ENCODE data around the gene TMPRSS2. TPM values are rescaled to one million over a fixed set of nuclear protein-coding genes. Genes with fewer than 3 reads are reported as not detected.

The TMPRSS2 gene
- not detected in 2 replicates for total RNA-seq

DNA sequence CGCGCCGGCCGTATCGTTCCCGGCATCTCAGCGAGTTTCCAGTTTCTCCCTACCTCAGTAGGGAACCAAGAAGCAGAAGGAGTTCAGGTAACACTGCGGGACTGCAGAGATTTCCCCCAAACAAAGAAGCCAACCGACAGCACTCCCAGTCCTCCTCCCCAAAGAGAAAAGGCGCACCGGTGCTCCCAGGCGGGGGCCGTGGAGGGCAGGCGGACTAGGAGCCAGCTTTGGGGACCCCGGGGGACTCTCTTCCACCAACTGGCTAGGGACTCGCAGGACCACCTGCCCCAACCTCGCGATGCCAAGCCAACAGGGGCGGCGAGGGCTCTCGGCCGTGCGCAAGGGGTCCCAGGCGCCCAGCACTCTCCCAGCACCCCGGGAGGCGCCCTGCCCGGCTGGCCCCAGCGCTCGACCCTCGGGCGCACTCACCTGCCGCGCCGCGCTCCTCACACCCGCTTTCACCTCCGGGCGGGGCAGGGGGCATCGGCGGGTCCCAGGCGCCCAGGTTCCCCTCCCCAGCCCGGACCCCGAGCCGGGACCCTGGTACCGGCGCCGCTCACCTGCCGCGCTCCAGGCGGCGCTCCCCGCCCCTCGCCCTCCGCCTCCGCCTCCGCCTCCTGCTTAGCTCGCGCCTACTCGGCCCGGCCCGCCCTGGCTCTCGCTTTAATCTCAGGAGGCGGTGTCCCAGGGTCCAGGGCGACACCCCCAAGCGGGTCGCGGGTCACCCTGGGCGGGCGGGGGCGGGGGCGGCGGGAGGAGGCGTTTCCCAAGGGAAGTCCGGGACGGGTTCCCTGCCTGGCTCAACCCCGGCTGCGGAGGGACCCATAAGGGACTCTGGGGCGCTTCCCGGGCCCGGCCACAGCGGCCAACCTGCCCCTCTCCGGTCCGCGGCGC is at the start of gene TMPRSS2:
Gene TMPRSS2, minus strand, starts transcription at position 638 of the 894 bp plus-strand sequence. CDS start 10,025 bp downstream, outside the sequence.
- DNase-seq (ENCODE audit: low read depth in 2 of 2): no peak

DNA sequence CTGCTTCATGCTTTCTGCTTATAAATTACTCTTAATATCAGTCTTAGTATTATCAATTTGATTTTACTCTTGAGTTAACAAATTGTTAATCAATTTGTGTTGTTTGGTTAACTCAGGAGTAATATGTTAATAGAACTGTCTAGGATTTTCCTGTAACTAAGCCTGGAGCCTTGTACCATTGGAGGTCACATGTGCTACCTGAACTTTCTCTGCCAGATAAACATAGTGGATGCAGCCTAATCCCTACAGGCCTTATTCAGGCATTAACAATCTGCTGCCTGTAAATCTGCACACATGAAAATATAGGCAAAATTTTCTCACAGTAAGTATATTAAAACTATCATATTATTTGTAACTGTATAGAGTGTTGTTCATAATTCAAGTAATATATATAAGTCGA is 47.1 kb upstream of the TMPRSS2 start:
- no peak for DNase-seq (ENCODE audit: low read depth in 2 of 2)

DNA sequence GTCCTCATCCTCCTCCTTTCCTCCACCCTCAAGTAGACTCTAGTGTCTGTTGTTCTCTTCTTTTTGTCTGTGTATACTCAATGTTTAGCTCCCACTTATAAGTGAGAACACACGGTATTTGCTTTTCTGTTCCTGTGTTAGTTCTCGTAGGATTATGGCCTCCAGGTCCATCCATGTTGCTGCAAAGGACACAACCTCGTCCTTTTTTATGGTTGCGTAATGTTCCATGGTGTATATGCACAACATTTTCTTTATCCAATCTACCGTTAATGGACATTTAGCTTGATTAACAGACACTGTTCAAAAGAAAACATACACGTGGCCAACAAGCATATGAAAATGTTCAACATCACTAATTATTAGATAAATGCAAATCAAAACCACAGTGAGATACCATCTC is 44.3 kb upstream of the TMPRSS2 start:
- no peak for DNase-seq (ENCODE audit: low read depth in 2 of 2)

DNA sequence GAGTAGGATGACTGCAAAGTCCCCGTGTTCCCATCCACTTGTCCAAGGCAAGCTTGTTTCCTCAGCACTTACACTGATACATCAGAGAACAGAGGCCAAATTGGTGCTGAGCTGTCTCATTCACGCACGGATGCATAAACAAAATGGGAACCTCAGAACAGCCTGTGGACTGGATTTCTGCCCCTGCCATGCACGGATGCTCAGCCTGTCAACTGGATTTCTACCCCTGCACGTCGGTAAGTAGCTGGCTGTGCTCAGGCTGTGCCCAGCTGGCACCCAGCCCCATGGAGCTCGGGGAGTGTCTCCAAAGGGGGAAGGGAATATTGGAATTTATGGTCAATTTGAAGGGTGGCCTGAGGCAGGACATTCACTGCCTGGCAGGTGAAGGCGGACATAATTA is 40.8 kb upstream of the TMPRSS2 start:
- no peak for DNase-seq (ENCODE audit: low read depth in 2 of 2)

DNA sequence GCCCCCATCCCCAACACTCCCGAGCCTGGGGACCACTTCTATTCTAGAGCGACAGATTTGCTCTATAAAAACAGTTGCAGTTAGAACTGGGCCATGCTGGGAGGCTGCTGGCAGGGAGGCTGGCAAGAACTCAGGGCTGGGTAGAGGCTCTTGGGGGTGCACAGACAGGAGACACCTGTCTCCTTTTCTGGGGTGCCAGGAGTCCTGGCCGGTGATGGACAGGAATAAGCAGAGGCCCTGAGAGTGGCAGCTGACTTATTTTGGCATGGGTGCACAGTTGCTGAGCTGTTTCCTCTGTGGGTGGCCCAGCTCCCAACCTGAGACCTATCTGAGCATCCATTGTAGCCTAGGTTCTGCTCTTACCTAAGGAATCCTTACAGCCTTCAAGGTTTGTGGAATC is 39.2 kb upstream of the TMPRSS2 start:
- DNase-seq (ENCODE audit: low read depth in 2 of 2): no peak

DNA sequence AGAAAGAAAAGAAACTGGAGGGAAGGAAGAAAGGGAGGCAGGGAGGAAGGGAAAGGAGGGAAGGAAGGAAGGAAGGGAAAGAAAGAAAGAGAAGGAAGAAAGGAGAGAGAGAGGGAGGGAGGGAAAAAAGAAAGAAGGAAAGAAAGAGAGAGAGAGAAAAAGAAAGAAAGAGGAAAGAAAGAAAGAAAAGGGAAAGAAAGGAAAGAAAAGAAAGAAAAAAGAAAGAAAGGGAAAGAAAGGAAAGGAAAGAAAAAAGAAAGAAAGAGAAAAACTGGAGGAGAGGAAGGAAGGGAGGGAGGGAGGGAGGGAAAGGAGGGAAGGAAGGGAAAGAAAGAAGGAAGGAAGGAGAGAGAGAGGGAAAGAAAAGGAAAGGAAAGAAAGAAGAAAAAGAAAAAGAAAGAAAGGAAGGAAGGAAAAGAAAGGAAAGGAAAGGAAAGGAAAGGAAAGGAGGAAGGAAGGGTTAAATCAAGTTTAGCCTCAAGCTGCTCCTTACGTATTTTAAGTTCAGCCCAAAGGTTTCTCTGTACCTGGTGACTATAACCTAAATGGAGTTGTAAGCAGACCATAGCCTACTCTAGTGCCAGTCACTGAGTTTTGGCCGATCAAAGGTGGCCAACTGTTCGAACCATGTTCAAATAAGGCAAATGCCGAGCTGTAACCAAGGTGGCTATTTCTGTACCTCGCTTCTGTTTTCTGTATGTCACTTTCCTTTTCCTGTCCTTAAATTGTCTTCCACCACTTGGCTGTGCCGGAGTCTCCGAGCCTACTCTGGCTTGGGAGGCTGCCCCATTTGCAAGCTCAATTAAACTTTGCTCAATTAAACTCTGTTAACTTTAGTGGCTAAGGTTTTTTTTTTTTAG is 37.8 kb upstream of the TMPRSS2 start:
- no peak for DNase-seq (ENCODE audit: low read depth in 2 of 2)

DNA sequence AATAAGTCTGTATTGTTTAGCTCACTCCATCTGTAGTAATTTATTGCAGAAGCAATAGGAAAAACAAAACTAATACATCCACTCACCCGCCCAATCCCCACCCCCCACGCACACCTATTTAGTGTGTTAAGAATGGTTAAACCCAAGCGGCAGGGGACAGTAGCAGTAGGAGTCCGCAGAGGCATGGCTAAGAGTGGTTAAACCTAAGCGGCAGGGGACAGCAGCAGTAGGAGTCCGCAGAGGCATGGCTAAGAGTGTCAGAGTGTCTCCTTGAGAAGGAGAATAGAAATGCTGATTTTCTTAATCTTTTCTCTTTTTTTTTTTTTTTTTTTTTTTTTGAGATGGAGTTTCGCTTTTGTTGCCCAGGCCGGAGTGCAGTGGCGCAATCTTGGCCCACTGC is 34.8 kb upstream of the TMPRSS2 start:
- no peak for DNase-seq (ENCODE audit: low read depth in 2 of 2)

DNA sequence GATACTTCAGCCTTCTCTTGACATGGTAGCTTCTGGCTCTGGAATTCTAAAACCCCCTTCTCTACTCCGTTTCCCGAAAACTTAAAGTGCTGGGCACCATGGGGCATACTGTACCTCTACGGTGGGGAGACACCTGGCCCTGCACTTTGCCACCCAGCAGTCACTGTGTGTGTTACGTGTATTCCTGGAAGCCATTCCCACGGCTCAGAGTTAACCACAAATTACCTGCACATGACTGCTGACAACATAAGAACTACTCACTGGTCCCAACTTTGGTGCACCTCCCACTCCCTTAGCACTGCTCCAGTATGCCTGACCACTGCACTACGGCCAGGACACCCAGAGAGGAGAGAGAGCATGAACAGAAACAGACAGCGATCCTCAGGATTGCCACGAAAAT is 29.4 kb upstream of the TMPRSS2 start:
- no peak for DNase-seq (ENCODE audit: low read depth in 2 of 2)

DNA sequence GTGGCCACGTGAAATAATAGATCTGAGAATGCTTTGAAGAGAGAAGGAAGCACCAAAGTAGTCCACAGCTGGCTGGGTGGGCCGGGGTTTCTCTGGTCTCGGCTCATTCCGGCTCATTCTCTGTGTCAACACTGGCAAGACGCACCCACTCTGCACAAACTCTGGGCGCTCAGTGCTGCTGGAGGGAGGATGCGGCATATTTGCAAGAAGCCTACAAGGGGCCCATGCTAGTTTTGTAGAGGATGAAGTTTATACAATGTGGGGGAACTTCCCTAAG is 28.8 kb upstream of the TMPRSS2 start:
- DNase-seq (ENCODE audit: low read depth in 2 of 2): no peak

DNA sequence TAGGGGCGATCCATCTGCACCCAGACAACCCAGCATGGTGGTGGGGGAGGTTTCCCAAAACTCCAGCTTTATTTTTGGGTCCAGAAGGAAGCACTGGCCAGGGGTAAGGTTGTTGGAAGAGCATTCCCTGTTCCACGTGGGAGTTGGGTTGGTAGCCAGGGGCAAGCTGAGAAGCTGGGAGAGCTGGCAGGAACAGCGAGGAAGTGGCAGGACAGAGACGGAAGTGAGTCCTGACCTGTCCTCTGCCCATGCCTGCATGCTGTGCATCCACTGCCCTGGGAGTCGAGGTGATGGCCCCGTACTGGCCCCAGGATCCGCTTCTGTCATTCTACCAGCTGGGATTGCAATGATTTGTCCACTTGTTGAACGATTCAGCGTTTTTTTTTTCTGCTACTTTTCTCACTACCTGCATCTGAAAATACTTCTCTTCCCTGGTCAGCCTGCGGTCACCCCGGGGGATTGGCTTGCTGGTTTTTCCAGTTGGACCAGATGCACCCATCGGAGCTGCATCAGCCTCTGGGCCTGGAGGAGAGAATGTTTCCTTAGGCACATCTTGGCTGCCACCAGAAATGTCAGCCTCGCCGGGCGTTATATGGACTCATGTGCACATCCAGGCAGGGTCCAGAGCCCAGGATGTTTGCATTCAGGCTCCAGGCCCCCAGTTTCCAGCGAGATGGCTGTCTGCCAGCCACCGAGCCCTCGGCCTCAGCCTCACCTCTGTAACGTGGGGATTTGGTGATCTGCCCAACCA is 28.3 kb upstream of the TMPRSS2 start:
- DNase-seq (ENCODE audit: low read depth in 2 of 2): no peak

DNA sequence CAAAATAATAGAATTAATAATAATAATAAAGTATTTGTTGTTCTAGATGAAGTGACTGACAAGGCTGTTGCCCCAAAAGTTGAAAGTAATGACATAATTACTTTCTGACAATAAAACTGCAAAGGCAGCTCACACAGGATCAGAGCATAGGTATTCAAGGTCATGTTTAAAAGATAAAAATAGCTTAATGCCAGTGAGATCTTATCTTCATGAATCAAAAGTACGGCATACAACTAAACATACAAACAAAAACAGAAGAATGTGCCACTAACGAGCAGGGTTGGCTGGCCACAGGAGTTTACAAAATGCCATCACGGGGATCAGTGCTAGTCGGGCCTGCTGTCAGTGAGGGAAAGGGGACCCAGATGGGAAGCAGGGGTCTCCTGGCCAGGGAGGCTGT is 22.4 kb upstream of the TMPRSS2 start:
- no peak for DNase-seq (ENCODE audit: low read depth in 2 of 2)

DNA sequence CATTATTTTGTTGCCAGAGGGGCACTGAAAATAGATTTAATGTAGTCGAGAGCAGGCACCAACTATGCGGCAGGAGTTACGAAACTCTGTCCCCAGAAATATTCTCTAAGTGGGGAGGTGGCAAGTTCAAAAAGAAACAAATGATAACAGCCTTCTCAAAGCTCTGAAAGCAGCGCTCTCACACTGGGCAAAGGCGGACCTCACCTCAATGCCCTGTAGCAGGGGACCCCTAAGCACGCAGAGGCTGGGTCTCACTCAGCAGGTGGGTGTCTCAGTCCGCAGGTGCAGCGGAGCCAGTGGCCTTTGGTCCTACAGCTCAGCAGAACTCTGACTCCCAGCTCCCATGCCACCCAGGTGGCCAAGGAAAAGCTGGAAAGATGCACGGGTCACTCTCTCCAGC is 21.8 kb upstream of the TMPRSS2 start:
- no peak for DNase-seq (ENCODE audit: low read depth in 2 of 2)

DNA sequence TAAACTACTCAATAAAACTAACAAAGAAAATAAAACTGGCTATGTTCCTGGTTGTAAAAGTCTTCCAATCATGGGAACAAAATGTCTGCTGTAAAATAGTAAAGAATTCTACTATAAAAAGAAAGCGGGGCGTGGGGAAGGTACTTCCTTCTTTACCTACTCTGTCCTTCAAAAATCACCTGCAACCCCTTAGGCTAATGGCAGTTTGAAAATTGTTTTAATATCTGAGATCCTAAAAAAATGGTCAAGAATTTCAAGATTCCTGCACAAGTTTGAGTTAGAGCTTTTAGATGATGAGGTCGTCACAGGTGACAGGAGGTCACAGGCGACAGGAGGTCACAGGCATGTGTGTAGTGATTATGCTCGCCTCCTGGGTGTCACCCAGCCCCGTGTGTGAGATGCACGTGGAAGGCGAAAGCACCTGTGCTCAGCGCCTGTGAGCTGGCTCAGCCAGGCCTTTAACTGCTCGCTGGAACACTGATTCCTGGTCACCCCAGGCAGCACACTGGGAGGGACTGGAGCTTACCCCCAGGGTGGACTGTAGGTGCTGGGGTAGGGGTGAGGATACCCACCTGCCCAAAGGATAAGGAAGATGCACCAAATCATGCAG is 18.6 kb upstream of the TMPRSS2 start:
- DNase-seq (ENCODE audit: low read depth in 2 of 2): no peak

DNA sequence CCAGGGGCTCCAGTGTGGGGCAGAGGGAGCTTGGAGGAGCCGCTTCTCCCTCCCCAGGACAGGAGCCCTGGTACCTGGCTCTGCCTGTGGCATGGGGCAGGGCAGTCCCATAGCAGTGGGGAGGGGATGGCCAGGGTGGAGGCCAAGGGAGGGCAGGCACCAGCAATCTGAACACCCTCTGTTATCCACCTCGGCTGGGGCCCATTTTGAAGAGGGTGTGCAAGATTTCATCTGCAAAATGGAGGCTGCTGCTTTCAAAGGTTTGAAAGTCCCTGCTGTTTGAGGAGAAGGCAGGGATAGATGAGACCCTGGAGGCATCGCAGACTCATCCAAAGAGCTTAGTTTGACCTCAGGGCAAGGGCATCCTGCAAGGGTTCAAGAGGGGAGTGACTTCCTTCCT is 15.2 kb upstream of the TMPRSS2 start:
- DNase-seq (ENCODE audit: low read depth in 2 of 2): no peak

DNA sequence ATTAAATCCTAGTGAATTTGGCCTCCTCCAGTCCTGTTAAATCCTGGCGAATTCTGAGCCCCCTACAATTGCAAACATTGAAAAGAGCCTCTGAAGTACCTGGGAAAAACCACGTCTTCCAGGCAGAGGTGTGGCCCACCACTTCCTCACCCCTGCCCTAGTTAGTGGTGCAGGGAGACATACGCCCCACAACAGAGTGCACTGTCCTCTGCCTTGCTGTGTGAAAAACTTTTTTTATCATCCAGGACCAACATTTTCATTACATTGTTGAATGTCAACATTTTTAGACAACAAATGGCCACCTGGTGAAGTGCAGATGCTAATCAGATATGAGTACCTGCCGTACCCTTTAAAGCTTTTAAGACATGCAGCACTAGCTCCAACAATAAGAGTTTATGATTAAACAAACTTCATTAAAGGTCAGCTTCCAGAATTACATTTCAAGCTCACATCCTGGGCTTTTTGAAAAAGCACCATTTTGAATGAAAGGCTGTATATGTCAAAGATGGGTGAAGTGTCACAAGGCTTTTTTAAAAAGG is 13.6 kb upstream of the TMPRSS2 start:
- DNase-seq (ENCODE audit: low read depth in 2 of 2): no peak

DNA sequence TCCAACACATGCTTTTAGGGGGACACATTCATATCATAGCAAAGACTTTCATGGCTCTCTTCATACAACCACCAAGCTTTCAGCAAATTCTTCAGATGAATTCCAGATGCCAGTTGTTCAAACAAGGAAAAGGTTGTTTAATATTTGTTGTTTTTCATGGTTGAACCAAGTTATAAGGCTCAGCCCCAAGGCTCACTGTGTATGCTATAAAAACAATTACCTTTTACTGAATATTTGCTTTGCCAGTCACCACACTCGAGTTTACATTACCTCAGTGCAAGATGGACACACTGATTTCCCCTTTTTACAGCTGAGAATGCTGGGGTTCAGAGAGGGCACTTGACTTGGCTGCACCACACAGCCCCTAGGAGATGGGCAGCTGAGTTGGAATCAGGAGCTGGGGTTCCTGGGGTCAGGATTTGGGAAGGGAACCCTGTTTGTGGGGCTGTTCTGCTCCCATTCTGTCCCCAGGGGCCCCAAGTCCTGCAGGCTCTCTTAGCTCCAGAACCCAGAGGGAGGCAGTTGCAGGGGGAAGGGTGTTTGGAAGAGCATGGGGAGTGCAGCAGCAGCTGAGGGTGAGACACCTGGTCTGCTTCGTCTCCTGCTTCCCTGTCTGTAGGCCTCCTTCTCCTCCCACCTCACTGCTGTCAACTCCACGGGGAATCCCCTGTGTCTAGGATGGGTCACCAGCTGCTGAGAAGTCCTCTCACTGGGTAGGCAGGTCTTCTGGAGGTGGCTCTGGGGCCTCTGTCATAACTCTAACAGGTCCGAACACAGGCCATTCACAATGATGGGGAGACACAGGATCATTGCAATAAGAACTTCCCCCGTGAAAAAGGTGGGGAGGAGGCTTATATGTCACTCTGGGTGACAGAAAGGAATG is 12.8 kb upstream of the TMPRSS2 start:
- no peak for DNase-seq (ENCODE audit: low read depth in 2 of 2)

DNA sequence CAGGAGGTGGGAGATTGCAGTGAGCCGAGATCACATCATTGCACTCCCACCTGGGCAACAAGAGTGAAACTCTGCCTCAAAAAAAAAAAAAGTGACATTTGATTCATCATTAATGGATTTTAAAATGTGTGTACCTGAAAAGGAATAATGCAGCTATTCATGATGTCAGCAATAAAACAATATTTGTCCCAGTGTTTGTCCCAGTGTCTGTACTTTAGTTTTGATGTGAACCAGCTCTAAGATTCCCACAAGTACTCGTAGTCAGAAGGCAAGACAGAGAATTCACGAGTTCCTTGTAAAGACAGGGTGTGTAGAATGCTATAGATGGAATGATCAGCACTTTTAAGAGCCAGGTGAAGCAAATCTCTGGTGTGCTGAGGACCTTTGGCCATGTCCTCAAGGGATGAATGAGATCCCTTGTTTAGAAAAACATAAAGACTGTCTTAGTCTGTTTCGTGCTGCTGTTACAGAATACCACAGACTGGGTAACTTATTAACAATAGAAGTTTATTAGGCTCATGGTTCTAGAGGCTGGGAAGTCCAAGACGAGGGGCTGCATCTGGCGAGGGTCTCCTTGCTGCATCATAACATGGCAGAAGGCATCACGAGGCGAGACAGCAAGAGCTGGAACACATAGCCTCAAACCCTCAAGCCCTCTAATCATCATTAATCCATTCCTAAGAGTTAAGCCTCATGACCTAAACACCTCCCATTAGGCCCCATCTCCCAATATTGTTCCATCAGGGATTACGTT is 12.0 kb upstream of the TMPRSS2 start:
- no peak for DNase-seq (ENCODE audit: low read depth in 2 of 2)

DNA sequence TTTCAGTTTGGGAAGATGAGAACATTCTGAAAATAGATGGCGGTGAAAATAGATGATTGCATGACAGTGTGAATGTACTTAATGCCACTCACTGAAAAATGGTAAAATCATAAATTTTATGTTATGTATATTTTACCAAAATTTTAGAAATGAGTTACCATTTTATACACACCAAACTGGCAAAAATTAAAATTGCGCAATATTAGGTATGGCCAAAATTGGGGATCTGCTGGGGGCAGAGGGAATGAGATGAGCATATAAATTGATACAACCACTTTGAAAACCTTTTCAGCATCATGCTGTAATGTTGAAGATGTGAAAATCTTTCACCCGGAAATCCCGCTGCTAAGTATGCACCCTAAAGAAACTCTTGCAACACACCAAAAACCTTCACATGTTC is 10.8 kb upstream of the TMPRSS2 start:
- no peak for DNase-seq (ENCODE audit: low read depth in 2 of 2)

DNA sequence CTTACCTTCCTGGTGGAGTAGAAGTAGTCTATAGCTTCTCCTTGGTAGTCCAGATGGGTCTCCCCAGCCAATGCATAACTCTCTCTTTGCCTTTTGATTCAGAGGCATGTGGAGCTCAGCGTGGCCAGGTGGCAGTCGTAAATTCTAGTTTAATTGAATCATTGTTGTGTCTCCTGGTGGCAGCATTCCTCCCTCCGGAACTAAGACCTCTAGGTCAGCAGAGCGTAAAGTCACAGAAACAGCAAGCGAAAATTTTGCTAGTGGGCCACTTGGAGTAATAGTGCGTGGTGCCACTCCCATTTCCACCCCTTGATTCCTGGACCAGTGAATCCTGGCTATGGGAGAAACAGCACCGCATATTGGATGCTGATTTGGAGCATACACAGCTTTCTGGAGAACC is 3.9 kb upstream of the TMPRSS2 start:
- DNase-seq (ENCODE audit: low read depth in 2 of 2): no peak

DNA sequence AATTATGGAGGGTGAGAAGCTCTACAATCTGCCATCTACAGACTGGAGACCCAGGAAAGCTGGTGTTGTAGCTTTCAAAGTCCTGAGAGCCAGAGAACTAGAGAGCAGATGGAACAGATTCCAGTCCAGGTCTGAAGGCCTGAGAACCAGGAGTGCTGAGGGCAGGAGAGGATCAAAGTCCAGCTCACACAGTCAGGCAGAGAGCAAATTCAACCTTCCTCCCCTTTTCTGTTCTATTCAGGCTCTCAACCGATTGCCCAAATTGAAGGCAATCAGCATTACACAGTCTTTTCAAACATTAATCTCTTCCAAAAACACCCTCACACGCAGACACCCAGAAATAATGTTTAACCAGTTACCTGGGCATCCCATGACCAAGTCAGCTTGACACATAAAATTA is 2.5 kb upstream of the TMPRSS2 start:
- no peak for DNase-seq (ENCODE audit: low read depth in 2 of 2)

Data from lung microvascular endothelial cell (primary cell).